ENCODE measurements around the gene BCLAF1. TPM values are rescaled to one million over a fixed set of nuclear protein-coding genes. Genes with fewer than 3 reads are reported as not detected.

BCLAF1 gene
- total and polyA plus RNA-seq, 9 of the 15 experiments (the other 6 are each of a cell fraction or from before 2014, with no cell fraction given), result 65.4 to 286 (median 165) TPM

- TF ChIP-seq BCLAF1 (IDR thresholded peaks at IDR 0.05; ENCODE audit: borderline replicate concordance in 1 of 2, control insufficient read depth in 1 of 2, low read depth in 2 of 2, low read length in 1 of 2) (0 out of 4 replicates have a peak, but pooled peaks of 1 of the 2 experiments have one; percentile 24), MEIS2 (IDR thresholded peaks at IDR 0.05; ENCODE audit: partially characterized antibody) (no peak), CREB3L1 (IDR thresholded peaks at IDR 0.05; ENCODE audit: borderline replicate concordance, low read depth) (peak; percentile 71), ZNF24 (IDR thresholded peaks at IDR 0.05) (0 out of 2 replicates have a peak, but pooled peaks have one; percentile 2), ZNF511 (CRISPR knock-in tag; IDR thresholded peaks at IDR 0.05) (peak; percentile 37), TBP (optimal IDR thresholded peaks at IDR 0.05; ENCODE audit: low read depth, low read length) (peak; percentile 98), COPS2 (conservative IDR thresholded peaks at IDR 0.05) (no peak), ARID3A (IDR thresholded peaks at IDR 0.05; ENCODE audit: borderline replicate concordance, low read depth, low read length) (no peak), SNAPC5 (CRISPR knock-in tag; IDR thresholded peaks at IDR 0.05) (no peak), BMI1 (IDR thresholded peaks at IDR 0.05; ENCODE audit: low read length) (no peak), CEBPZ (IDR thresholded peaks at IDR 0.05; ENCODE audit: borderline replicate concordance, low read depth, low read length) (no peak), MCM7 (IDR thresholded peaks at IDR 0.05) (no peak), LEF1 (IDR thresholded peaks at IDR 0.05) (peak; percentile 52; the same call in 1 of the 2 replicates), HBP1 (CRISPR knock-in tag; IDR thresholded peaks at IDR 0.05) (peak; percentile 96)
These were observed at the start of gene BCLAF1 (continued) for GRCh38 chr6:136289579-136290409.
